ENCODE measurements around the gene SUGCT. TPM values are rescaled to one million over a fixed set of nuclear protein-coding genes. Genes with fewer than 3 reads are reported as not detected.

SUGCT gene
- total RNA-seq, 2 experiments from 2014 or later = not detected

DNA sequence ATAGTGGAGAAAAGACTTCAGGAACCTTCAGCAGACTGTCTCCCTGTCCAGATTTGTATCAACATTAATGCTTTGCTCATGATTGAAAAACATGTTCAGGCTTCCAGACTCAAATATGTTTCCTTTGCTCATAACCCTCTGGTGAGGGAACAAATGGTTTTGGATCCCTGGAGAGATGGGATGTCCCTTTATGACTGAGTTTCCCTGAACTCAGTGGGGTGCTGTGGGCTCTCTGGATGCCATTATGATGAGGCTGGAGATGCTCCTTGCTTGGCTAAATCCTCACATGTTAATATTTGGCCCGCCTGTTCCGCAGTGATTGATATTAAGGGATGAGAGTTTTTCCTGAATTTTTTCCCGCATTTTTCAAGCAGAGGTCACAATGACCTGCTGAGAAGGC lies 749.4 kb downstream of the SUGCT start:
- Mint-ChIP-seq H3K4me3 (no peak overlapping the region), H3K4me1 (no peaks in the 10 kb centered on the region), H3K36me3 (ENCODE audit: low read depth) (no peaks in the 10 kb centered on the region), H3K27ac (no peak overlapping the region), H3K9me3 (peaks cover 11% of the 10 kb centered on the region), H3K27me3 (no peaks in the 10 kb centered on the region)
- ChIA-PET CTCF (no interaction called here), POLR2A (no interaction called here)
- DNase-seq = no peak

DNA sequence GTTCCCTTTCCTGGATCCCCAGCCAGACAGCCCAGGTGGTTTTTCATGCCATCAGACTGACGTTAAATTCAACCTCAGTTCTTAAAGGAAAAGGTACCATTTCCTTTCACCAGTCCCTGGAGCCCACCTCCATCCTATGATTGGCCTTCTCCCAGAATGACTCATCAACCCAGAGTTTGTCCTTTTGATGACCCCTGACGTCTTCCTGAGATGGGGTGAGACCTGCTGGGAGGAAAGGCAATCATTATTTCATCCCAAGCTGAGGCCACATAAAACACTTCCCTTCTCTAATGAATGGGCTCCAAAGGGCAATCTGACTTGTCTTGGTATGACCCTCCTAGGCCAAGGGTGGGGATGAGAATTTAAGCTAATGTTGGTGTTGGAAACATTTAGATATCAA lies 750.7 kb downstream of the SUGCT start:
- no peaks in the 10 kb centered on the region for H3K4me1 Mint-ChIP-seq
- H3K36me3 Mint-ChIP-seq (ENCODE audit: low read depth) = no peaks in the 10 kb centered on the region
- ChIA-PET POLR2A (no interaction called here), CTCF (no interaction called here)
- no peaks in the 10 kb centered on the region for H3K27me3 Mint-ChIP-seq
- DNase-seq = no peak
- H3K4me3 Mint-ChIP-seq = no peak overlapping the region
- peaks cover 15% of the 10 kb centered on the region for H3K9me3 Mint-ChIP-seq
- H3K27ac Mint-ChIP-seq = no peak overlapping the region

DNA sequence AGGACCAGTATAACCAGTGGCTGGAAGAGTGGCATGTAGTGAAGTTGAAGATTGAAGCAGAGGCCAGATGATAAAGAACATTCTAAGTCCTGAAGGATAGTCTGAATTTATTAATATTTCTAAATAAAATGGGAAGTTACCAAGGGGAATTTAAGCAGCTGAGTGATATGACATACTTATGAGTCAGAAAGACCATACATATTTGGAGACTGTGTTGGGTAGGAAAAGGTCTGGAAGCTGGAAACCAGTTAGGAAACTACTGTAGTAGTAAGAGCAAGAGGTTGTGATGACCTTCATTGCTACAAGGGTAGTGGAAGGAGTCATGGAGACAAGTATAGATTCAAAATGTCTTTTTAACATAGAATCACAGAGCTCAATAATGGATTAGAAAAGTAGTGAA lies 752.3 kb downstream of the SUGCT start:
- Mint-ChIP-seq H3K27me3 (no peaks in the 10 kb centered on the region), H3K4me3 (no peak overlapping the region), H3K4me1 (no peaks in the 10 kb centered on the region), H3K9me3 (peaks cover 18% of the 10 kb centered on the region), H3K36me3 (ENCODE audit: low read depth) (no peaks in the 10 kb centered on the region), H3K27ac (no peak overlapping the region)
- CTCF ChIA-PET = no interaction called here
- DNase-seq = no peak
- POLR2A ChIA-PET = no interaction called here

DNA sequence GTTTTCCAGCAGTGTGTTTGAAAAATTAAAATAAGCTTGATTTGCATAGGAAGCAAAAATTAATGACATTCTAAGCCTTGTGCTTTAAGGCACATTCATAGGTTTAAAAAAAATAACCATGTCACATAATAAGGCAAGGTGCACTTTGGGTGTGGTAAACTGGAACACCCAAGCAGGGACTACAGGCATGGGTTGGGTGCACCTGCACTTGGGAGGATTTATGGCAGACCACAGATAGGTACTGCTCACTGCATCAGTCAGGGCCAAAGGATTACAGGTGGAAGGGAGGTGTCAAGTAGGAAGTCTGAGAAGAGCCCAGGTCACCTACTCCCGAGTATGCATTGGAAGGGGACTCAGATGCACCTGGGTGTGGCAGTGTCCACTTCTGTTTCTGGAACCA lies 753.7 kb downstream of the SUGCT start:
- Mint-ChIP-seq H3K4me3 (no peak overlapping the region), H3K27ac (no peak overlapping the region), H3K9me3 (peaks cover 20% of the 10 kb centered on the region), H3K4me1 (no peaks in the 10 kb centered on the region), H3K27me3 (no peaks in the 10 kb centered on the region), H3K36me3 (ENCODE audit: low read depth) (no peaks in the 10 kb centered on the region)
- no peak for DNase-seq
- CTCF ChIA-PET = no interaction called here
- POLR2A ChIA-PET = no interaction called here

DNA sequence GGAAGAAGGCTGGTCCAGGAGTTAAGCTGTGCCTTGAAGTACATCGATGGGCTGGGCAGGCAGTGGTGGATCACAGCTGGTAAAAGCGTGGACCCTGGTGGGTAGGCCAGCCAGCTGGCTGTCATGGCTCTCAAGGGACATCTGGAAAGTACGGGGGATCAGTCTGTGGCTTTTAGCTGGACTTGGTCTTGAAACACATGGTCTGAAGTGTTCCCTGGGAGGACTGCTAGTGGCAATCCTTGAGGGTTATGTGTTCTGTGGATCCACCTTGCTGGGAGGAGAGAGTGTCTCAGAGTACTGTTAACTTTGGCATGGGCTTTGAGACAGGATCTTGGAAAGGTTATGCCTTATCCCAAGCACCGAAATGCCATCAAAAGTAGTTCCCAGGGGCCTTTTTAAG lies 754.3 kb downstream of the SUGCT start:
- H3K4me3 Mint-ChIP-seq = no peak overlapping the region
- no peak for DNase-seq
- peaks cover 20% of the 10 kb centered on the region for H3K9me3 Mint-ChIP-seq
- no peaks in the 10 kb centered on the region for H3K27me3 Mint-ChIP-seq
- ChIA-PET POLR2A (no interaction called here), CTCF (no interaction called here)
- no peaks in the 10 kb centered on the region for H3K4me1 Mint-ChIP-seq
- no peaks in the 10 kb centered on the region for H3K36me3 Mint-ChIP-seq (ENCODE audit: low read depth)
- H3K27ac Mint-ChIP-seq = no peak overlapping the region

DNA sequence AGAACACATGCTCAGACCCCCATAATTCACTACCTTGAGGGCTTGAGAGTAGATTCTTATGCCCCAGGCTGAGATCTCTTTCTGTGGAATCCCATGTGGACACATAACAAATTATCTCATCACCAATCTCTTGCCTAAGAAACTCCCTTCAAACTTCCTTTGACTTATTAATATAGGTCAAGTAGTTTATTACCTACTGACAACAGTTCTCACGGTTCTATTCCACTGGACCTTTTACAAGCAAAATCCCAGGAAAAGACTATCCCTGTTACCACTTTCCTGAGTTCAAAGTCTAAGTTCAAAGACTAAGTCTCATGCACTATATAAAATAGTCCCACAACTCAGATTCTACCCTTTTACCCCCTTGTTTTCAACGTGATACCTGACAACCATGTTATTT lies 754.7 kb downstream of the SUGCT start:
- Mint-ChIP-seq H3K36me3 (ENCODE audit: low read depth) (no peaks in the 10 kb centered on the region), H3K27me3 (no peaks in the 10 kb centered on the region), H3K4me3 (no peak overlapping the region), H3K27ac (no peak overlapping the region), H3K4me1 (no peaks in the 10 kb centered on the region), H3K9me3 (peaks cover 19% of the 10 kb centered on the region)
- CTCF ChIA-PET = no interaction called here
- POLR2A ChIA-PET = no interaction called here
- DNase-seq = no peak

DNA sequence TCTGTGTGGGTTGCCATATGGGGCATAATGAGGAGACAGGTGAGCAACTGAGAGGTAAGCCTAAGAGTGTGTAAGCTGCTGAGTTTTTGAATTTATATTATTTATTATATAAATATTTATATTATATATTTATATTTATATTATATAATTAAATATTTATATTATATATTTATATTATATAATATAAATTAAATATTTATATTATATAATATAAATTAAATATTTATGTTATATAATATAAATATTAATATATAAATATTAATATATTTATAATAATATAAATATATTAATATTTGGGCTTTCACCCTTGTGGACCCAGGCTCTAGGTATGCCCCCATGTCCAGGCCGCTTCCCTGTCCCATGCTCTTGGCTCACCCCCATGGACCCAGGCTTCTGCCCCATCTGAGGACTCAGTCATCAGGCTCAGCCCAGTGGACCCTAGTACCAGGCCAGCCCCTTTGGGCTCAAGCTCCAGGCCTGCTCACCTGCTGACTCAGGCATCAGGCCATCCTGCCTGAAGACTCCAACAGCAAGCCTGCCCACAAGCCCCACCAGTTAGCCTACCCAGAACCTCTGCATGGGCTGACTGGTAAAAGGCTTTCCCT lies 755.4 kb downstream of the SUGCT start:
- POLR2A ChIA-PET = no interaction called here
- no peak for DNase-seq
- Mint-ChIP-seq H3K27ac (no peak overlapping the region), H3K36me3 (ENCODE audit: low read depth) (no peaks in the 10 kb centered on the region), H3K4me1 (no peaks in the 10 kb centered on the region), H3K4me3 (no peak overlapping the region), H3K27me3 (no peaks in the 10 kb centered on the region), H3K9me3 (peaks cover 21% of the 10 kb centered on the region)
- CTCF ChIA-PET = no interaction called here

DNA sequence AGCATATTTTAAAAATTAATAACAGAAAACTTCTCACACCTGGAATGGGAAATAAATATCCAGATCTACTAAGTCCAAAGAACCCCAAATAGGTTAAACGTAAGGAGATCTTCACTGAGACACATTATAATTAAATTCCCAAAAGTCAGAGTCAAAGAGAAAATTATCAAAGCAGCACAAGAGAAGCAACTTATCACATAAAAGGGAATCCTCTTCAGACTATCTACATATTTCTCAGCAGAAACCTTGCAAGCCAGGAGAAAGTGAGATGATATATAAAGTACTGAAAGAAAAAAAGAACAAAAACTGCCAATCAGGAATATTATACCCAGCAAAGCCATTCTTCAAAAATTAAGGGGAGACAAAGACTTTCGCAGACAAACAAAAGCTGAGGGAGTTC lies 756.4 kb downstream of the SUGCT start:
- DNase-seq = no peak
- ChIA-PET POLR2A (no interaction called here), CTCF (no interaction called here)
- H3K27me3 Mint-ChIP-seq = no peaks in the 10 kb centered on the region
- no peaks in the 10 kb centered on the region for H3K36me3 Mint-ChIP-seq (ENCODE audit: low read depth)
- no peak overlapping the region for H3K27ac Mint-ChIP-seq
- no peak overlapping the region for H3K4me3 Mint-ChIP-seq
- H3K4me1 Mint-ChIP-seq = no peaks in the 10 kb centered on the region
- H3K9me3 Mint-ChIP-seq = peaks cover 18% of the 10 kb centered on the region

DNA sequence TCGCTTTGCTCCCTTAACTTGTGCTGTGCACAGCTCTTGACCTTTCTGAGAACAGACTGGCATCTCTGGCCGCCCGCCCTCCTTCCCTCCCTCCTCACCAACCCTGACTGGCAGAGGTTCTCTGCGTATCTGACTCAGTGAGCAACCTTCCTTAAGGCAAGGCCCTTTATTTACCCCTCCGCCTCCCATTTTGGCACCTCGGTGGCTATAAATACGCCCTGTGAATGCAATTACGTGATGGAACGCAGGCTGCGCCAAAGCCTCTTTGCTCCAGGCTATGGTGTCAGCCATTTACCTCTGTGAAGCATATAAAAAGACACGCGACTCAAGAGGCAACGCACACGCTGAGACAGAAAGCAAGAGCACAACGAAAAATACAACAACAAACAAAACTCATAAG lies 764.3 kb downstream of the SUGCT start:
- ChIA-PET POLR2A (no interaction called here), CTCF (no interaction called here)
- H3K36me3 Mint-ChIP-seq (ENCODE audit: low read depth) = no peaks in the 10 kb centered on the region
- no peaks in the 10 kb centered on the region for H3K4me1 Mint-ChIP-seq
- peaks cover 22% of the 10 kb centered on the region for H3K9me3 Mint-ChIP-seq
- H3K27me3 Mint-ChIP-seq = no peaks in the 10 kb centered on the region
- H3K27ac Mint-ChIP-seq = no peak overlapping the region
- H3K4me3 Mint-ChIP-seq = no peak overlapping the region
- DNase-seq = no peak

DNA sequence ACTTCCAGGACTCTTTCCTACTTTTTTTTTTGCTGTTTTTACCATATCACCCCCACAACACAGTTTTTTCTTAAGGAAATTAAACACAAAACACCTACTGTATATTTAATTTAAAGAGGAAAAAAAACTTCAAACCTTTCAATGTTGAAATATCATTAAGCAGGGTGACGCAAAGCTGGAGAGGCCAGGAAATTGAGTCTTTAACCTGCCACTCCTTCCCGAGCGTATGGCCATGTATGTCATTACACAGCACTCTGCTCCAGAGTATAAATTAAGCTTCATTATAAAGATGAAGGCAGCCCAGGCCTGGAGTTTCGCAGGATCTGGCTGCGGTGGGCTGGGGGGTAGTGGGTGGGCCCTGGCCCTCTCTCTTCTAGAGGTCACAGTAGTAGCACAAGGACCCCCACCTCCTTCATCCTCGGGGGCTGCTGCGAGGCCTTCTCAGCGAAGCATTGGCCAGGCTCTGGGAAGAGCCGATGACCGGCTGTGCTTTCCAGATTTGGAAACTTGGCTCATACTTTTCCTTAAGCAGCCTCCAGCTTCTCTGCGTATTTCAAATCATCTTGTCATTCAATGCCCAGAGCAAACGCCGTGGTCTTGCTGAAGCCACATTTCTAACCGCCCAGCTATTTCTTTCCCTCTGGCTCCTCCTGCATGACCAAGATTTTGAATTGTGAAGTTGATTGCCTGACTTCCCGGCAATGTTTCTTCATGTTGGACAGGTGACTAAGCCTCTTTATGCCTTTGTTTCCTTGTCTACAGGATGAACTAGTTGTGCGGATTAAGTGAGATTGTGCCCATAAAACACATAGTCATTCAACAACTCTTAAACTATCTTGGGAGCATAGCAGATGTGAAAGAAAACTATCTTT lies 765.1 kb downstream of the SUGCT start:
- Mint-ChIP-seq H3K27me3 (no peaks in the 10 kb centered on the region), H3K27ac (no peak overlapping the region), H3K4me1 (no peaks in the 10 kb centered on the region), H3K9me3 (peaks cover 24% of the 10 kb centered on the region), H3K36me3 (ENCODE audit: low read depth) (no peaks in the 10 kb centered on the region), H3K4me3 (no peak overlapping the region)
- ChIA-PET CTCF (no interaction called here), POLR2A (no interaction called here)
- DNase-seq = no peak

DNA sequence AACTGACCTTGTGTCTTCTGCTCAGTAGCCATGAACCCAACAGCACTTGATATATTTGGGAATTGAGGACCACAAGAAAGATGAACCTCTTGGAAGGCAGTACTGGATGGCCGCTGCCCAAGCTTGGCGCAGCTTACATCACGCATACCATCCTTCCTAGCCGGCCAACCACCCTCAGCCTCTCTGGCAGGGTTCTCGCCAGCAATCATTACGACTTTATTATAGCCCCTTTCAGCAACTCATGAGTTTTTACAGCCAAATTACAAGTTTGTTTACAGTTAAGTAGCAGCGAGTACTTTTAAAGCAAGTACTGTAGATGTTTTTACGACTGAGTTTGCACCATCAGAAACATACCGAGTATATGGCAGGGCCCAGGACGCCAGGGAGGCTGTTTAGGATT lies 769.1 kb downstream of the SUGCT start:
- H3K4me3 Mint-ChIP-seq = no peak overlapping the region
- H3K36me3 Mint-ChIP-seq (ENCODE audit: low read depth) = no peaks in the 10 kb centered on the region
- H3K9me3 Mint-ChIP-seq = peaks cover 10% of the 10 kb centered on the region
- CTCF ChIA-PET = no interaction called here
- DNase-seq = no peak
- POLR2A ChIA-PET = no interaction called here
- no peak overlapping the region for H3K27ac Mint-ChIP-seq
- H3K27me3 Mint-ChIP-seq = no peaks in the 10 kb centered on the region
- no peaks in the 10 kb centered on the region for H3K4me1 Mint-ChIP-seq

DNA sequence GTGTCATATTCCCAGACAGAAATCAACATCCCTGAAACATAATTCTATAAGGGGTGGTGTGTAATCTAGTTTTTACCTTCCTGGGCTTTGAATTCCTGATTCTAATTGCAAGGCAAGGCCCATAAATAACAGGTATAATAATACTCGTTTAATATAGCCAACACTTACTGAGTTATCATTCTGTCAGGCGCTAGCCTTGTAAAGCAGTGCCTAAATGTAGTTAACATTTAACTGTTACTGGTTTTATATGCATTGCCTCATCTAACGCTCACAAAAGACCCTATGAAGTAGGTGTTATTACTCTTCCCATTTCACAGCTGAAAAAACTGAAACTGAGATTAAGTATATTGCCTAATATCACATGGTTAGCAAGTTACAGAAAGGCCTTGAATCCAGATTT lies 772.5 kb downstream of the SUGCT start:
- POLR2A ChIA-PET = no interaction called here
- peaks cover 5% of the 10 kb centered on the region for H3K9me3 Mint-ChIP-seq
- DNase-seq = no peak
- H3K27me3 Mint-ChIP-seq = no peaks in the 10 kb centered on the region
- no peak overlapping the region for H3K27ac Mint-ChIP-seq
- H3K4me1 Mint-ChIP-seq = no peaks in the 10 kb centered on the region
- H3K4me3 Mint-ChIP-seq = no peak overlapping the region
- no peaks in the 10 kb centered on the region for H3K36me3 Mint-ChIP-seq (ENCODE audit: low read depth)
- CTCF ChIA-PET = no interaction called here

DNA sequence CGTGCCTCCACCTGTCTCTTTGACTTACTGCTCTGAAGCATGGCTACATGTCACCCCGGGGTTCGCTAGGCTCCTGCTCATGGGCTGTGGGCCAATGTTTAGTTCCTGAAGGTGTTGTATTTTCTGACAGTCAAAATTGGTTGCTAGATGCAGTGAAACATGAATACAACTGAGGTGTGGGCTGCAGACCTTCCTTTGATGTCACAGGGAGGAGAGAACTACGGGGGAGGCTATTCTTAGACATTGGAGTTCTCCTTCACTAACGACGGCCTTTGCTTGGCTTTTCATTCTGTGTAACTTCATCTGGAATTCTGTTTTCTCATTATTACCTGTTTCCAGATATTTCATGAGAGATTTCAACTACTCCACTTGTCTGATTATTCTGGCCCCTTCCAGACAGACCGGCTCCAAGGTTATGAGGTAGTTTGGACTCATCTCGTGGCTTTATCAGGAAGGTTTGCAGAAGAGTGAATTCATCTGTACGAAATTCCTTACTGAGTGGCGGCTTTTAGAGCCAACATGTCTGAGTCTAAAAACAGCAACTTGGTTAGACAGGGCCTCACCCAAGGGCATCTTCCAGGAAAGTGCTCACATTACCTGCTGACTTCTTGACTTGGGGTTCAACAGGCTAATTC lies 774.7 kb downstream of the SUGCT start:
- DNase-seq = no peak
- POLR2A ChIA-PET = no interaction called here
- no peaks in the 10 kb centered on the region for H3K4me1 Mint-ChIP-seq
- no peak overlapping the region for H3K27ac Mint-ChIP-seq
- H3K4me3 Mint-ChIP-seq = no peak overlapping the region
- H3K36me3 Mint-ChIP-seq (ENCODE audit: low read depth) = no peaks in the 10 kb centered on the region
- CTCF ChIA-PET = no interaction called here
- H3K9me3 Mint-ChIP-seq = peaks cover 6% of the 10 kb centered on the region
- no peaks in the 10 kb centered on the region for H3K27me3 Mint-ChIP-seq

All from activated CD4-positive, alpha-beta memory T cell treated with anti-CD3 and anti-CD28 coated beads, Interleukin-2, amount 10 ng/mL, durations not matched to agents 7 days and 5 days (primary cell).